ENCODE data around the gene ACTN2.

Gene ACTN2

DNA sequence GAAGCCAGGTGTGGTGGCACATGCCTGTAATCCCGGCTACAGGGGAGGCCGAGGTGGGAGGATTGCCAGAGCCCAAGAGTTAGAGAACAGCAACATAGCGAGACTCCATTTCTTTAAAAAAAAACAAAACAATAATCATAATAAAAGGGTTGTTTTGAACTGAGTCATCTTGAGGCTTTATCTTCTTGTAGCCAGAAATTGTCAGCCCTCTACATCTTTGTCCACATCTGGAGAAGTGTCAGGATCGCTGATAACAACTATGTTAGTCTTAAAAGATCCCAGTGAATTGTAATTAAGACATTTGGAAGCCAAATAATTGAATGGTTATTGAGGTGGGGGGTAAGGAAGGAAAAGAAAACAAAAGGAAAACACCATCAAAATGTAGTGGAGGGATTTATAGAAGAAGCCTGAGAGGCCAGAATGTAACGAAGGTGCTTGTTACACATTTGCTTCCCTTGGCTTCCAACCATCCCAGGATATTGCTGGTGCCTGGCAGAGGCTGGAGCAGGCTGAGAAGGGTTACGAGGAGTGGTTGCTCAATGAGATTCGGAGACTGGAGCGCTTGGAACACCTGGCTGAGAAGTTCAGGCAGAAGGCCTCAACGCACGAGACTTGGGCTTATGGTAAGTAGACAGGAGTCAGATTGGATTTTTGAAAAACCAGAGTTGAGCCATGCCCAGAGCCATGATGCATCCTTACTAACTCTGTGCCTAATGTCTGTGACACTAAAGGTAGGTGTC, 56.3 kb downstream of the ACTN2 start:
- DNase-seq (ENCODE audit: low read depth) = no peak

DNA sequence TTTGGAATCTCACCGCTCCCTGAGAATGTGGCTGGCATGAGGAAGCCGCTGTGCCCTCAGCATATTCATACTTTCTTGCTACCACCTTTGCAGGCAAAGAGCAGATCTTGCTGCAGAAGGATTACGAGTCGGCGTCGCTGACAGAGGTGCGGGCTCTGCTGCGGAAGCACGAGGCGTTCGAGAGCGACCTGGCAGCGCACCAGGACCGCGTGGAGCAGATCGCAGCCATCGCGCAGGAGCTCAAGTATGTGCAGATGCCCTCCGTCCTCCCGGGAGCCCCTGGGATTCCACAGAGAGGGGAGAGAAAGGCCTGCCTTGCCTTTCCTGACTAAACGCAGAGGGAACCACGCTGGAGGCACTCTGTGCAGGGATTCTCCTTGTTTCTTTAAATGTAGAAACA, 58.2 kb downstream of the ACTN2 start:
- DNase-seq (ENCODE audit: low read depth) = no peak

DNA sequence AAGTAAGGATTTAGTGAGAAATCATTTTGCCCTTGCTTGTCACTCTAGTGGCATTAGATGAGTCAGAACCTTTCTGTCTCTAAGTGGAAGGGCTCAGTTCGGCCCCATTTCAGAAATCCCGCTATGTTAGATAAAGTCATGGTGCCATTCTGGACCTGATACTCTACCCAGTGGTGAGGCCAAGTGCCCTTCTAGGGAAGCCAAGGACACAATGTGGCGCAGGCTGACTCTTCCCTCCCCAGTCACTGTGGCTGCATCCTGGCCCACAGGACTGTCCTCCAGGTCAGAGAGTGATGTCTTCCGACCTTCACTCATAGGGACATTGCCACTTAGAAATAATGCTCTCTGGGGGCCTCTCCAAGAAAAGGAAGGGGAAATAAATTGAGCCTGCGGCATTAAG, 60.5 kb downstream of the ACTN2 start:
- no peak for DNase-seq (ENCODE audit: low read depth)

DNA sequence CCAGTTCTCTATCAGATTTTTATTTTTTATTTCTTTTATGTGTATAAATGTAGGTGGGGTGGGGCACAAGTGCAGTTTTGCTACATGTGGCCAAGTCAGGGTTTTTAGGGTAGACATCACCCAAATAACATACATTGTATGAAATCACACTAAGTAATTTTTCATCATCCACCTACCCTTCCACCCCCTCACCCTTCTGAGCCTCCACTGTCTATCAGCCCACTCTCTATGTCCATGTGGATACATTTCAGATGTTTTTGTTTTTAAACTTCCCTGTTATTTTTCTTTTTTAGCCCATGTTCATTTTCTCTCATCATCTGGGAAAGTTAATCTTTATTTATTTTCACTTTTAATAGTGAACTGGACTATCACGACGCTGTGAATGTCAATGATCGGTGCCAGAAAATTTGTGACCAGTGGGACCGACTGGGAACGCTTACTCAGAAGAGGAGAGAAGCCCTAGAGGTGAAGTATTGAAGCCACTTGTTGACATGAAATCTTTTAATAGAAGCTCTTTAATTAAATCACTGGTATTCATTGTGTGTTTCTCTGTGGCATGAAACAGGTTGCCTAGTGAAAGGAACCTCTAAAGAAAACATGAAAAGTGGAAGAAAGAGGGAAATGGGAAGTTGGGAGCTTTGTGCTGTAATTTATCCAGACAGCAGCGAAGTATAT, 61.1 kb downstream of the ACTN2 start:
- DNase-seq (ENCODE audit: low read depth) = no peak

DNA sequence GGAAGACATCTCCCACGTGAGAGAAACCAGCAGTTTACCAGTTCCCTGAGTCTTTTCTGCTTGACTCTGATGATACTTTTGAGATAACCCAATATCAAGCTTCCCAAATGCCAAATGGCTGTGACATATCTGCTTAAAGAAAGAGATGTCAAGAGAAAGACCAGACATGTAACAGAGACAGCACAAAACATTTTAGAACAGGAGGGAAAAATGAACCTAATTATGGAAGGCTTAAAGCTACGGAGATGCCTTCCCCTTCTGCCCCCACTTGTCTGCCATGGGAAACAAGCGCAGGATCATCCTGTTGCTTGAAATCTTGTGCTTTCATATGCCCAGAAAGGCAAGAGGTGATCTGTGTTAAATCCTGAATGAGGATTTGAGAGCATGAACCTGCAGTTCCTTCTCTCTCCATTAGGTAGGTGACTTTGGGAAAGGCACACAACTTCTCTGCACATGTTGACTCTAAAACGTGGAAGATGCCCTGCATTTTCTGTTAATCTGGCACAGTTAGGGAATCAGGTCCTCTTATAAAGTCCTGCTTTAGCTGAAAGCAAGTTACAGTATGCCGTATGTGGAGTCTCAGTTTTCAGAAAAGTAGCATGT, 62.1 kb downstream of the ACTN2 start:
- DNase-seq (ENCODE audit: low read depth) = no peak

DNA sequence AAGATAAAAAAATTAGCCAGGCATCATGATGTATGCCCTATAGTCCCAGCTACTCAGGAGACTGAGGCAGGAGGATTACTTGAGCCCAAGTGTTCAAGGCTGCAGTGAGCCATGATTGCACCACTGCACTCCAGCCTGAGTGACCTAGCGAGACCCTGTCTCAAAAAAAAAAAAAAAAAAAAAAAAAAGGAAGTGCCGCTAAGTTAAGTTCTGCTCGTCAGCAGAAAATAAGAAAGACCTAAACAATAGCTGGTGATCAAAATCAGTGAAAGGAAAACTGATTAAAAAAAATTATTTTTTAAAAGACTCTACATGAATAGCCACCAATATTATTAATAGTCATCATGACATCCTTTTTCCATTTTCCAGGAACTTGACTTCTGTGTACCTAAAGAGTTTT, 64.6 kb downstream of the ACTN2 start:
- DNase-seq (ENCODE audit: low read depth) = no peak

DNA sequence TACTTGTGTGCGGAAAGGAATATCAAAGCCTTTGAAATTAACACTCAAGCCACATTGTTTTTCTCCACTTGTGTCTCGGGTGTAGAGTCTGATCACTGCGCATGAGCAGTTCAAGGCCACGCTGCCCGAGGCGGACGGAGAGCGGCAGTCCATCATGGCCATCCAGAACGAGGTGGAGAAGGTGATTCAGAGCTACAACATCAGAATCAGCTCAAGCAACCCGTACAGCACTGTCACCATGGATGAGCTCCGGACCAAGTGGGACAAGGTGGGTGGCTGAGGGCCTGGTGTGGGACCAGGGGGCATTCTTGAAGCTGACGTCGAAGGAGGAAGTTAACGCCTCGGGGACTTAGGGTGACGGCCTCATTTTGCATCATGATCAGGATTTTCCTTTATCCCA, 65.1 kb downstream of the ACTN2 start:
- DNase-seq (ENCODE audit: low read depth) = no peak

DNA sequence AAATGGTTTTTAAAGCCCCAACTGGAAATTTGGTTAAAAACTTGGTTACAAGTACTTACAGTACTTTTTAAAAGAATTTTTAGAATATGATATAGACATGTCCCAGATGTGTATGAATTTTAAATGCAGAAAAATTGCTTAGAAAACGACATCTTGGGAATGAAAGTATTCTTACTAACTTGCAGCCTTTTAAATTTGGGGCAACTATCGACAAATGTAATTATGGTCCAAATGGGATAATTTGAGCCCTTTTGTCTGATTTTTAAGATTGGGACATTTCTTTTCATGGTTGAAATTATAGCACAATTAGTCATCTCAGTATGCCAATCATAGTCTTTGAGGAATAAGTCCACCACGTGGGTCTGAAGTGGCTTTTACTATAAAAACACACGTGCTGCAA, 65.6 kb downstream of the ACTN2 start:
- no peak for DNase-seq (ENCODE audit: low read depth)

DNA sequence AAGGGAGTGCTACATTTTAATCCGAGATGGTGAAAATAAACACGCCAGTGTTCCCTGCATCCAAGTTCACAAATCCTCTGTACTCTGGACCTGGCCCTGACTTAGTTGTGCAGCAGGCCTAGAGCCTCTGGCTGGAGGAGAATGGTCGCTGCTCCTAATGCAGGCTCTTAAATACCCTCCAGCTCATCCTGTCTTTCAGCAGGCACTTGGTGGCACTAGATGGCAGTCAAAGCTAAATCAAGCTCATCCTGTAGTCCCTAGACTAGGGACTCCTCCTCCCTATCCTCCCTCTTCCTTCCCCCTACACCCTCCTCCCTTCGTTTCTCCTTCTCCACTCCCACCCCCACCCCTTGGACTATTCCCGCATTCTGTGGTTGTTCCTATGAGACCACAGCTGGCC, 67.2 kb downstream of the ACTN2 start:
- no peak for DNase-seq (ENCODE audit: low read depth)

DNA sequence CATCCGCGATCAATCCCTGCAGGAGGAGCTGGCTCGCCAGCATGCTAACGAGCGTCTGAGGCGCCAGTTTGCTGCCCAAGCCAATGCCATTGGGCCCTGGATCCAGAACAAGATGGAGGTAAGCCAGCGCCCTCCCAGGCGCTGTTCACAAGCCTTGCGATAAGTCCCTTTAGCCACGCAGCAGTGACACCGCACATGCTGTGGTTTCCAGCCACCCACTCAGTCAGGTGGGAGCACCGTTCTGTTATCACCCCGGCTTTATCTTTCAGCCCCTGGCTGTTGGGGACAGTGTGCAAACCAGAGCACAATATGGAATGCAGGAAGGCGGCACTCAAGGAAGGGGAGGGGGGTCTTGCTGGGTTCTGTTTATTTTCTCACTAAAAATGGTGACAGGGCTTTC, 67.7 kb downstream of the ACTN2 start:
- DNase-seq (ENCODE audit: low read depth) = no peak

DNA sequence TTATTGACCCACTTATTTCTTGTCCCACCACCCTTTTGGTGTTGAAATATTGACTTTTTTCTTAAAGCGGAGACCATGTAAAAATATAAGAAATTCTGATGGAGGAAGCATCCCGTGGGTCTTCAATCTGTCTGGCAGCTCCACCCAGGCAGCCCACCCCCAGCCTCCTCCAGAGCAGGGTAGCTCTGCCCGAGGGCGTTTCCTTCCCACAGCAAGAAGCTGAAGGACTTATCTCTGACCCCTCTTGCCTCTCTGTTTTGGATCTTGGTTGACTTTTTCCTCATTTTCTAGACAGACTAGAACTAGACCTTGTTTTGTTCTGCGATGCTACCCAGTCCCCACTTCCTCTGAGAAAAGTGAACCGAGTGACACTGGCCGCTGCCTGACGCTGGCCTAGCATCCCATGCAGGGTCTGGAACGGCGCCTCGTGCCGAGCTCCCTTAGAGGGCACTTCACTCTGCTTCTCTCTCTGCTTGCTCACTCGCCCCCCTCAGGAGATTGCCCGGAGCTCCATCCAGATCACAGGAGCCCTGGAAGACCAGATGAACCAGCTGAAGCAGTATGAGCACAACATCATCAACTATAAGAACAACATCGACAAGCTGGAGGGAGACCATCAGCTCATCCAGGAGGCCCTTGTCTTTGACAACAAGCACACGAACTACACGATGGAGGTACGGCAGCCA, 68.4 kb downstream of the ACTN2 start:
- DNase-seq (ENCODE audit: low read depth) = no peak

DNA sequence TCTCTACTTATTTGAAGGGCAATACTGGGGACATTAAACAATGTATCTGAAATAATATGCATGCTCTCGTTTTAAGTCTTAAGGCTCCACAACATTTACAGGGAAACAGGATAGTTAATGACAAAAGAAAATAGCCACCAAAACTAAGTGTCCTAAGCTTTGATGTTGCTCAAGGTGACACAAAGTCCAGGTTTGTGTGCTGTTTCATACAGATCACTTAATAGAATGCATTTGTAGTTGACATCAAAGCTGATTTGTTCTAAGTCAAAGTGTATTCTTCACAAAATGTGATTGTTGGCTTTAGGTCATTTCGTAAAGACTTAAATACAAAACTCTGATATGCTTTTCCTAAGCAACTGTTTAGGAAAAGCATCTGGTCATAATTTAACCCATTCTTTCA, 71.3 kb downstream of the ACTN2 start:
- no peak for DNase-seq (ENCODE audit: low read depth)

DNA sequence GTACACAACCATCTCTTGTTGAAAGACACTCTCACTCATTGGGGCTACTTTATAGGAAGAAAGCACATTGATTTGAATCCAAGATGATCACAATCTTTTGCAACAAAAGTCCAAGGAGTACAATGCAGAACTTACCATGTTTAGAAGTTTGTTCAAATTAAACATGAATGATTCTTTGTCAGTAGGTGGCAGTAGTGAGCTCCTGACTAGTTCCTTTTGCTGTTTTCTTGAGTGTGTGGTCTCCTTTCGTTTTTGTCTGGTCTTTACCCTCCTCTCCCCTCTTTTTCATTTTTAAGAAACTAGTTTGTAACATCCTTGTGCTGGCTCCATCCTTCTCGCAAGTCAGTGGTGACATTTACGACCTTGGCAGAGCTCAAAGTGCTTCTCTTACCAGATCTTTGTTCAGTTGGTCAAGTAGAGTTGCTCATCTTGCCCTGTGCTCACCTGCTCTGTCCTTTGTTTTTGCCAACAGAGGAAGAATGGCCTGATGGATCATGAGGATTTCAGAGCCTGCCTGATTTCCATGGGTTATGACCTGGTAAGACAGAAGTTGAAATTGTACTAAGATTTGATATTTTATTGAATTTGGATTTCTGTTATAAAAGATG, 73.1 kb downstream of the ACTN2 start:
- DNase-seq (ENCODE audit: low read depth) = no peak

DNA sequence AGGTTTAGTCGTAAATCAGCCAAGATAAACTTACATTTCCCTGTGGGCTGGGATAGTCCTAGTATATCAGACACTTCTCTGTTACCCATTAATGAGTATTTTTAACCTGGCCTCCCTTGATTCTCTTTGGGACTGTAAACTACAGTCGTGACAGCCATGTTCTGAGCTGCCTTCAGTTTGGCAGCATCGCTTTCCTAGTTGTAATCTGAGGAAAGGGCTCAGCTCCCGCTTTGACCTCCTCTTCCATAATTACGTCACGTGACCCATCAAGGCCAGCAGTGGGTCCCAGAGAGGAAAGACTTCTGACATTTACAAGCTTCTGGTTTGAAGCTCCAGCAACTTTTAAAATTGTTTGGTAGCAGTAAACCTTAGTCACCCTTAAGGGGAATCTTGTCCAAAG, 74.2 kb downstream of the ACTN2 start:
- DNase-seq (ENCODE audit: low read depth) = no peak

DNA sequence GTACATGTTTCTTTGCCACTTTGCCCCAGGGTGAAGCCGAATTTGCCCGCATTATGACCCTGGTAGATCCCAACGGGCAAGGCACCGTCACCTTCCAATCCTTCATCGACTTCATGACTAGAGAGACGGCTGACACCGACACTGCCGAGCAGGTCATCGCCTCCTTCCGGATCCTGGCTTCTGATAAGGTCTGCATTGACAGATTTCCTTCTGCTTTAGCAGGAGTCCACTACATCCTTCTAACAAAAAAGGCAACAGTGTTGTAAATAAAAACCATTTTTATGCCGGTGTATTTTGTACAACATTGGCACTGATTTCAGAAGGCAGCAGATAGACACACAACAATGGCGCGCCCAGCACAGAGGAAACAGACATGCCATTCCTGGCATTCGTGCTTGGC, 74.7 kb downstream of the ACTN2 start:
- DNase-seq (ENCODE audit: low read depth) = no peak

DNA sequence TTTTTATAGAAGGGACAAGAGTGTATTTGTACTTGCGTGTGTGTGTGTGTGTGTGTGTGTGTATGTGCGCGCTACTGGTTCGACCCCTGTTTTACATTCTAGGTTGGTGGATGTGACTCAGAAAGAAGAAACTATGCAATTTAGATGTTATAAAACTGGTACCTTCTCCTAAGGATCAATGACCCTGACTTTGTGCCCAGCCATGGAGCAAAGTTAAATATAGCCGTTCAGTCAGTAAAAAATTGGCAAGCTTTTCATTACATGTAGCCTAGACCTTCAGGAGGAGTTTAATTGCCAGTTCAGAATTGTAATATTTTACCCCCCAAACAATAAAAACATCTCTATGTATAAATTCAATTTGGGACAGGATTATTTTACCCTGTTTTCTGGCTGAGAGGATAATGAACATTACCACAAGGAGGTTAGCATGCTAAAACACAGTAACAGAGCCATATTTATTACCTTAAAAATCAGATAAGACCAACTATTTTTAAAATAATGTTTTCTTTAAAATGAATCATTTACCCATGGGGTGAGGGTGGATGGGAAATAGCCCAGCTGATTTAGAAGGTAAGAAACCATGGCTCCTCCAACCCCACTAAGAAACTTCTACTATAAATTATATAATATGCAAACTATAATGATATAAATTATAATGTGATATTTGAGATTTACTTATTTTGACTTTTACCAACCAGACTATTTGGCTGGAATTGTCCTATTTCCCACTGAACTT, 75.3 kb downstream of the ACTN2 start:
- no peak for DNase-seq (ENCODE audit: low read depth)

DNA sequence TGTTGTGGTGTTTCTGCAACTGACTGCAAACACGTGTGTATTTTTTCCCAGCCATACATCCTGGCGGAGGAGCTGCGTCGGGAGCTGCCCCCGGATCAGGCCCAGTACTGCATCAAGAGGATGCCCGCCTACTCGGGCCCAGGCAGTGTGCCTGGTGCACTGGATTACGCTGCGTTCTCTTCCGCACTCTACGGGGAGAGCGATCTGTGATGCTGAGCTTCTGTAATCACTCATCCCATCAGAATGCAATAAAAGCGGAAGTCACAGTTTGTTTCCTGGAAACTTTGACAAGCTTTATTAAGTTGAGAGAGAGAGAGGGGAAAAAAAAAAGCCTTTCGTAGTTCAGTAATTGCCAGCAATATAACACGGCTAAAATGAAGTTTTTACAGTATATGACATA, 76.1 kb downstream of the ACTN2 start:
- DNase-seq (ENCODE audit: low read depth) = no peak

DNA sequence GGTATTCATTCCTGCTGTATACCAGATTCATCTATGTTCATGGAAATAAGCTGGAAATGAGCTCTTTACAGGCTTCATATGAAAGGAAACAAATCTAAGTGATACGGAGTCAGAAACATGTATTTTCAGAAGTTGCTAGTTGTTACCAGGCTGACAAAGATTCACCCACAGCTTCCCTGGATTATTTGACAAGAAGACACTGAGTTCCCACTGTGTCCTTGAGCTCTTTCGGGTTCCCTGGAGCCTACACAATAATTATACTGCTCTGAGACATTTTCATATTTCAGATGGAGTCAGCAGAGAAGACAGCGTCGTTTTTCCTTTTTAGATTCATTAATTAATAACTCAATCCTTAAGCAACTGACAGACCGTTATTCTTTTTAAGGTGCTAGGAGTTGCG, 79.5 kb downstream of the ACTN2 start:
- DNase-seq (ENCODE audit: low read depth) = no peak

DNA sequence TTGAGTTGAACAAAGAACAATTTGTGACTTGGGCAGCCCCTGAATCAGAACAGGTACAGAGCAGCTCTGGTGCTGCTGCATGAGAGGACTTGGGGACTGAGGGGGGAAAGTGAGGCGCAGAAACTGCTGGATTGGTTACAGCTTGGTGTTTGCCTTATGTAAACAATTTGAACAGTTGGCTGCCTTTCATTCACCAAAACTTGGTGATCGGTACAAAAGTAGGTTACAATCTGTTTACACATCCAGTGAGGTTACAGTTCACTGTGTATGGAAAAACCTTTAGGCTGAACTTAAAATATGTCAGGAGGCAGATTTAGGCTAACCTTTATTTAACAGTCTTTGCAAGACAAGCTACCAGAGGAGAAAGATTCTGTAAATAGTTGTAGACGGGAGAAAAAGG, 80.2 kb downstream of the ACTN2 start:
- DNase-seq (ENCODE audit: low read depth) = no peak

DNA sequence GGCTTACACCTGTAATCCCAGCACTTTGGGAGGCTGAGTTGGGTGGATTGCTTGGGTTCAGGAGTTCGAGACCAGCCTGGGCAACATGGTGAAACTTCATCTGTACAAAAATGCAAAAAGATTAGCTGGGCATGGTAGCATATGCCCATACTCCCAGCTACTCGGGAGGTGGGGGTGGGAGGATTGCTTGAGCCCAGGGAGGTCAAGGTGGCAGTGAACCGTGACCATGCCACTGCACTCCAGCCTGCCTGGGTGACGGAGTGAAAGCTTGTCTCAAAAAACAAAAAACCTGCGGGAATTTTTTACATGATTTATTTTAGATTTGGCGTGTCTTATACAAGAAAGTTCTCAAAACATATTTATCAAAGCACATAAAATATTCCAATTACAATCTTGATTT, 81.0 kb downstream of the ACTN2 start:
- DNase-seq (ENCODE audit: low read depth) = no peak

DNA sequence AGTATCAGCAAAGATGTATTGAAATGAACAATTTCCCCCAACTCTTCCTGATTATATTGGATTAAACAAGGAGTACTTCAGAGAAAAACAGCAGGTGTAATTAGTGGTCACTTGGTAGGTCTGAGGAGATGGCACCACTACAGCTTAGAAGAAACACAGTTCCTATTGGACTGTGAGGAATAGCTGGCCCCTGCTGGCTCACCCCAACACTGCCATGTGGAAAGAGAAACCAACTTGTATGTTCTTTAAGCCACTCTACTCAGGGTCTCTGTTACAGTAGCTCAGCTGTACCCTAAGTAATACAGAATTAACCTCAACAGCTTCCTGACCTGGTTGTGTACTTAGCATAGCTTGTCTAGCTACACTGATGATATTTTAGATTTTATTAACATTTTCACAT, 82.3 kb downstream of the ACTN2 start:
- DNase-seq (ENCODE audit: low read depth) = no peak

DNA sequence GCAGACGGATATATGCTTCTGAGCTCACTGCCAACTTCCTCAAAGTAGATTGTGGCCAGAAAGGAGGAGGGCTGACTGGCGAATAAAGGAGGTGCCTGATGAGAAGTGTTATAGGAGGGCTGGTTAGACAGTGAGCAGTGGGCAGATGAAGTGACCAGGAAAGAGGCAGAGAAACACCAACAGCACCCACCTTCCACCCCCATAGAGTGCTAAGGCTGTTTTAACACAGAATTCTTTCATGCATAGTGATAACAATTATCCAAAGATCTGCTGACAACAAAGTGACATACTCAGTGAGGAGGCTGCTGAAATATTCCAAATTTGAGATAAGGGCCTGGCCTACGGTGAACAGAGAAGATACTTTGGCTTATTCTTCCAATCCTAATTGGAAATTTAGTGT, 87.6 kb downstream of the ACTN2 start:
- no peak for DNase-seq (ENCODE audit: low read depth)

Measured in activated T-cell treated with anti-CD3 and anti-CD28 coated beads for 48 hours (primary cell).